ENCODE results near the gene GSTM3.

DNA sequence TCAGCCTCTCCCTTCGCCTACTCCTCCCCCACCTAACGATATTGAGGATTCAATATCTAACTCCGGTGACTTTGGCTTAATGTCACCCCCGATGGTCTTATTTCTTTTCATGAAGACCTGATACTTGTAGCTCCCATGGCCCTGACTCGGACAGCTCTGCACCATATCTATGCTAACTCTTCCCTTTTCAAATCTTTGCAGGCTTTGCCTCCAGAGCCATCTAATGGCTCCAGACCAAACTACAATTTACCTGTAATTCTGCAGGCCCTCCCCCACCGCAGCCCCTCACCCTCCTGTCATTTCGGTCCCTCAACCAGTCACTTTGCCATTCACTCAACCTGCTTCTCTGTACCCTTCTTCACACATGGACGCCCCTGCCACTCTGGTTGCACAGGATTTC lies 36.7 kb downstream of the GSTM3 start:
- no peak for TF ChIP-seq CTCF (IDR thresholded peaks at IDR 0.05; ENCODE audit: low read depth, low read length)
- no peak for TF ChIP-seq MAX (IDR thresholded peaks at IDR 0.05; ENCODE audit: low read depth, low read length)
- TF ChIP-seq POLR2A (IDR thresholded peaks at IDR 0.05; ENCODE audit: extremely low read depth, insufficient read length): no peak
- TF ChIP-seq MYC (IDR thresholded peaks at IDR 0.05; ENCODE audit: low read depth, low read length): no peak

Measured in NB4 (cell line).